Smooth muscle cell (in vitro differentiated cells): Measurements from ENCODE around the gene MRPS33. TPM values are rescaled to one million over a fixed set of nuclear protein-coding genes. Genes with fewer than 3 reads are reported as not detected.
"Not testable (repeated sequence)": the region's sequence is repeated elsewhere in the genome, so short reads cannot be mapped to it uniquely, and the experiment has no call there.

Experiments
- DNase-seq: peaks from one replicate; lab custom pipeline; 2025; ENCODE audit not compliant: unreplicated experiment; lab: John Stamatoyannopoulos, UW
- H2AFZ ChIP-seq: fragments of 200-600 bp; sonication (generic); 2 replicates; pipeline ENCODE4 v1.6.0; 2016; ENCODE audit warnings: antibody characterized with exemption, low read depth, mild to moderate bottlenecking
- H3F3A ChIP-seq: fragments of 200-600 bp; sonication (generic); 2 replicates; pipeline ENCODE4 v1.6.0; 2017; ENCODE audit warnings: antibody characterized with exemption, low read depth
- H3K27ac ChIP-seq: fragments of 200-600 bp; sonication (generic); 2 replicates; pipeline ENCODE4 v1.5.1; 2016; ENCODE audit warnings: low read depth, mild to moderate bottlenecking
- H3K27me3 ChIP-seq: fragments of 200-600 bp; sonication (generic); 2 replicates; pipeline ENCODE4 v1.6.1; 2016; ENCODE audit warnings: low read depth, mild to moderate bottlenecking
- H3K36me3 ChIP-seq: fragments of 200-600 bp; sonication (generic); 2 replicates; pipeline ENCODE4 v1.5.1; 2016; ENCODE audit warnings: low read depth
- H3K4me1 ChIP-seq: fragments of 200-600 bp; sonication (generic); 2 replicates; pipeline ENCODE4 v1.5.1; 2016; ENCODE audit warnings: low read depth
- H3K4me2 ChIP-seq: fragments of 200-600 bp; sonication (generic); 2 replicates; pipeline ENCODE4 v1.6.0; 2016; ENCODE audit warnings: mild to moderate bottlenecking
- H3K4me3 ChIP-seq: fragments of 200-600 bp; sonication (generic); 2 replicates; pipeline ENCODE4 v1.5.1; 2016; ENCODE audit warnings: mild to moderate bottlenecking
- H3K79me2 ChIP-seq: fragments of 200-600 bp; sonication (generic); 2 replicates; pipeline ENCODE4 v1.6.0; 2016; ENCODE audit warnings: low read depth, mild to moderate bottlenecking
- H3K9ac ChIP-seq: fragments of 200-600 bp; sonication (generic); 2 replicates; pipeline ENCODE4 v1.6.0; 2016; ENCODE audit warnings: low read depth
- H3K9me3 ChIP-seq: fragments of 200-600 bp; sonication (generic); replicated peaks from 2 replicates; pipeline ENCODE4 v1.5.1; 2016; ENCODE audit warnings: low read depth
- H4K20me1 ChIP-seq: fragments of 200-600 bp; sonication (generic); 2 replicates; pipeline ENCODE4 v1.6.0; 2016; ENCODE audit warnings: low read depth
- CTCF ChIP-seq: fragments of 200-600 bp; sonication (generic); IDR thresholded peaks from 2 replicates; pipeline ENCODE4 v1.5.1; 2017; ENCODE audit warnings: borderline replicate concordance, mild to moderate bottlenecking, antibody characterized with exemption; ENCODE audit not compliant: insufficient read depth, poor library complexity, severe bottlenecking
- WGBS: methylation state at CpG from one replicate; pipeline ENCODE4 v1.1.7; 2016; ENCODE audit warnings: low lambda C conversion rate; 5-methylcytosine and 5-hydroxymethylcytosine counted together
- polyA plus RNA-seq: library from polyadenylated mRNA; unstranded; fragments of >200 nt; fragmentation: Nextera tagmentation; extraction: Ambion mirVana; gene quantifications from 2 replicates; pipeline ENCODE4 v1.2.1, GENCODE V29; 2016
- total RNA-seq: library from RNA; depleted of rRNA; stranded (reverse); fragments of >200 nt; gene quantifications from 2 replicates; pipeline ENCODE4 v1.2.3, GENCODE V29; 2014

The MRPS33 gene
- total and polyA plus RNA-seq, 2 experiments from 2014 or later, result 34.2 to 49.8 TPM

GRCh38 chr7:141042222-141043193 lies 27.8 kb upstream of the MRPS33 start:
- Histone ChIP-seq H4K20me1 (no peaks in the 10 kb centered on the region), H3K27ac (no peak overlapping the region), H3K4me3 (no peak overlapping the region), H3K36me3 (no peaks in the 10 kb centered on the region), H3K27me3 (no peaks in the 10 kb centered on the region), H3F3A (no peaks in the 10 kb centered on the region), H3K4me1 (no peaks in the 10 kb centered on the region), H3K9ac (no peak overlapping the region), H3K9me3 (no peaks in the 10 kb centered on the region), H3K4me2 (no peak overlapping the region), H3K79me2 (no peaks in the 10 kb centered on the region), H2AFZ (no peak overlapping the region)
- no peak for TF ChIP-seq CTCF
- no peak for DNase-seq
- WGBS, result 92% methylated on average over 14 of the region's 14 CpGs

- Histone ChIP-seq H3K4me2 (no peak overlapping the region), H3K4me1 (no peaks in the 10 kb centered on the region), H3K36me3 (no peaks in the 10 kb centered on the region), H2AFZ (no peak overlapping the region), H3K4me3 (no peak overlapping the region), H3K27ac (no peak overlapping the region), H3K9ac (no peak overlapping the region), H3K79me2 (no peaks in the 10 kb centered on the region), H3K9me3 (no peaks in the 10 kb centered on the region), H3F3A (no peaks in the 10 kb centered on the region), H4K20me1 (no peaks in the 10 kb centered on the region), H3K27me3 (no peaks in the 10 kb centered on the region)
- no peak for DNase-seq
- WGBS, result 85% methylated on average over 3 of the region's 3 CpGs
- TF ChIP-seq CTCF, result no peak
These were observed 24.6 kb upstream of the MRPS33 start for GRCh38 chr7:141039376-141039775.

GRCh38 chr7:141038100-141038499 lies 23.3 kb upstream of the MRPS33 start:
- not testable (repeated sequence) for H3K27me3 ChIP-seq, H4K20me1 ChIP-seq, H3K27ac ChIP-seq, DNase-seq, H3K4me3 ChIP-seq, H3K4me1 ChIP-seq, H3K9ac ChIP-seq, H3K4me2 ChIP-seq, H3K36me3 ChIP-seq, H3K9me3 ChIP-seq, H2AFZ ChIP-seq, H3K79me2 ChIP-seq, H3F3A ChIP-seq
- 83% methylated on average over 3 of the region's 3 CpGs for WGBS

GRCh38 chr7:141032539-141033323 lies 18.0 kb upstream of the MRPS33 start:
- not testable (repeated sequence) for H3F3A ChIP-seq, H3K4me3 ChIP-seq, H3K4me2 ChIP-seq, H3K27me3 ChIP-seq, H3K79me2 ChIP-seq, H3K9me3 ChIP-seq, H3K4me1 ChIP-seq, H3K36me3 ChIP-seq, H3K9ac ChIP-seq, DNase-seq, H3K27ac ChIP-seq, H2AFZ ChIP-seq, H4K20me1 ChIP-seq
- WGBS, result 70% methylated on average over 33 of the region's 33 CpGs
